GM19099 (cell line): ENCODE data around the gene ARHGEF16.

Experiments
- POLR2A ChIP-seq: IDR thresholded peaks from 3 replicates; pipeline ENCODE4 v1.6.1; 2011; ENCODE audit warnings: low read depth; ENCODE audit not compliant: insufficient read length; ENCODE audit errors: extremely low read depth

Gene ARHGEF16

GRCh38 chr1:3525551-3526482, 71.4 kb downstream of the ARHGEF16 start:
- no peak for TF ChIP-seq POLR2A

GRCh38 chr1:3527774-3528173, 73.3 kb downstream of the ARHGEF16 start:
- TF ChIP-seq POLR2A, result no peak

- no peak for TF ChIP-seq POLR2A
Measured at GRCh38 chr1:3529099-3529729, 74.7 kb downstream of the ARHGEF16 start.

- TF ChIP-seq POLR2A, result no peak
Measured at GRCh38 chr1:3530086-3530925, 75.8 kb downstream of the ARHGEF16 start.
